ENCODE measurements around the gene DUSP9.

DUSP9 gene

DNA sequence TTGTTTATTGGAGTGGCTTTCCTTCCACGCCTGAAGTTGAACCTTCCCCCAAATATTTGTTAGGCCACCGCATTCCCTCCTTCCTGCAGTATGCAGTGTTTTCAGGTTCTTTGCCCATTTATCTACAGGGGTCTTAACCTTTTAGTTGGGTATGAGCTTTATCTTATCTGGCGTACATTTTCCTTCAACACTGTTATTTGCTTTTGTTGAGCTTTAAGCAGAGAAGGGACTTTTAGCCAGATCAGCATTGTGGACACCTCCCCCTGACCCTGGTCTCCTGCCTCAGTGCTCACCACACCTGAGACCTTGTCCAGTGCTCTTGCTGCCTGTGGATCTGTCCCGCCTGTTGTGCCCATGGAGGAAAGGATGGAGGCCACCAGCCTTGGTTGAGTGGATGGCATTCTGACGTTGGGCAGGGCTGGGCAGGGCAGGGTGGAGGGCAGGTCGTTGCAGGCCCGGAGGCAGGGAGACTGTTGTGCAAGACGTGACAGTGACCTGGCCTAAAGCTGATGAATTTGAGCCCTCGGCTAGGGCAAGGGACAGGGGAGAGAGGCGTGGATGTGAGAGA lies 998 bp upstream of the DUSP9 start:
- no peak overlapping the region for H3K27ac ChIP-seq
- H3K4me3 ChIP-seq = no peak overlapping the region

DNA sequence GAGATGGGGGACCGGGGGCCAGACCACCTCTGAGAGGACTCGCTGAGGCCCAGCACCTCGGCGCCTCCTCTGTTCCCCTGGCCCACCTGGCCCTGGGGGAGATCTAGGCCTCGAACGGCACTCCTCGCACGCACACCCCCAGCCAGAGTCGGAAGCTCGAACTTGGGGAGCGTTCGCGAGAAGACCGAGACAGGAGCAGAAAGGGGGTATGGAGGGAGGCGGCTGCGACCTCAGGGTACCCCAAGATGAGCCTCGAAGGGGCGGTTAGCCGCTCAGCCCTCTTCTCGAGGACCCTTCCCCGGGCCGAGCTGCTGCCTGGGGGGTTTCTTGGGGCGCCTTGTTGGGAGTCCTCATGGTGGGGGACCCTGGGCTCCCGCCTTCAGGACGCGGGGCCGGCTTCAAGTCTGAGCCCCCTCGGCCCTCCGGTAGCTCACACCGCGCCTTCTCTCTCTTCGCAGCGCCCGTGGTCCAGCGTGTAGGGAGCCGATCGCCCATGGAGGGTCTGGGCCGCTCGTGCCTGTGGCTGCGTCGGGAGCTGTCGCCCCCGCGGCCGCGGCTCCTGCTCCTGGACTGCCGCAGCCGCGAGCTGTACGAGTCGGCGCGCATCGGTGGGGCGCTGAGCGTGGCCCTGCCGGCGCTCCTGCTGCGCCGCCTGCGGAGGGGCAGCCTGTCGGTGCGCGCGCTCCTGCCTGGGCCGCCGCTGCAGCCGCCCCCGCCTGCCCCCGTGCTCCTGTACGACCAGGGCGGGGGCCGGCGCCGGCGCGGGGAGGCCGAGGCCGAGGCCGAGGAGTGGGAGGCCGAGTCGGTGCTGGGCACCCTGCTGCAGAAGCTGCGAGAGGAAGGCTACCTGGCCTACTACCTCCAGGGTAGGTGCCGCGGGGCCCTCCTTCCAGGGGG lies 706 bp downstream of the DUSP9 start:
- Histone ChIP-seq H3K27ac (no peak overlapping the region), H3K4me3 (peak overlapping the region in 2 of 7 experiments; percentile 8 to 17)

DNA sequence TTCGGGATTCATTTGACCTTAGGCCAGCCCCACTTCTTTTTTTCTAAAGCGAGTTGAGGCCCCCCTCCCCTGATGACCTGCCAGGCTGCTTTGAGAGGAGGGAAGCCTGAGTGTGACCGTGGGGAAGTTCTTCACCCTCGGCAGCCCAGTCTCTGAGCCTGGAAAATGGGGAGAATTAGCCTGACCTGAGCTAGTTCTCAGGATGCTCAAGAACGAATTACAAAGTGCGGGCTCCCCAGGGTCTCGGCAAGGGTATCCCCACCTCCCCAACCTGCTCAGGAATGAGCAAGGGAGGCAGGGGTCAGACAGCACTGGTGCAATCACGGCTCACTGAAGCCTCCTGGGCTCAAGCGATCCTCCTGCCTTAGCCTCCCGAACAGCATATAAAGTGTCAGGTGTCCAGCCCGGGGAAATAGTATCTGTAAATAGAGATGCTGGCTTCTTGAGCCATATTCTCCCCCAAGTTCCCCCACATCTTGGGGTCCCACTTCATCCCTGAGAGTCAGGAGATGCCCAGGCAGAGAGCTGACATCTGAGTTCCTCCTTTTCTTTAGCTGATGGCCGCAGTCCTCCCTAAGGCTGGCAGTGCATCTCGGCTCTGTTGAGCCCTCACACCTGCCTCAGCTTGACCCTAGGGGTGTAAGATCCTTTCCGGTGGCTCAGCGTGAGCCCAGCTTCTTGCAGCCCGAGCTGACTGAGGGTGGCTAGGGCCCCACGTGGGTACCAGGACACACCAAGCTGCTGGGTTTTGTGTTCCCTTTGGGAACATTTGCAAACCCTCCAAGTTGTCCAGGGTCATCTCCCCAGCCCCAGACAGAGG lies 1.6 kb downstream of the DUSP9 start:
- Histone ChIP-seq H3K4me3 (no peak overlapping the region), H3K27ac (no peak overlapping the region)

DNA sequence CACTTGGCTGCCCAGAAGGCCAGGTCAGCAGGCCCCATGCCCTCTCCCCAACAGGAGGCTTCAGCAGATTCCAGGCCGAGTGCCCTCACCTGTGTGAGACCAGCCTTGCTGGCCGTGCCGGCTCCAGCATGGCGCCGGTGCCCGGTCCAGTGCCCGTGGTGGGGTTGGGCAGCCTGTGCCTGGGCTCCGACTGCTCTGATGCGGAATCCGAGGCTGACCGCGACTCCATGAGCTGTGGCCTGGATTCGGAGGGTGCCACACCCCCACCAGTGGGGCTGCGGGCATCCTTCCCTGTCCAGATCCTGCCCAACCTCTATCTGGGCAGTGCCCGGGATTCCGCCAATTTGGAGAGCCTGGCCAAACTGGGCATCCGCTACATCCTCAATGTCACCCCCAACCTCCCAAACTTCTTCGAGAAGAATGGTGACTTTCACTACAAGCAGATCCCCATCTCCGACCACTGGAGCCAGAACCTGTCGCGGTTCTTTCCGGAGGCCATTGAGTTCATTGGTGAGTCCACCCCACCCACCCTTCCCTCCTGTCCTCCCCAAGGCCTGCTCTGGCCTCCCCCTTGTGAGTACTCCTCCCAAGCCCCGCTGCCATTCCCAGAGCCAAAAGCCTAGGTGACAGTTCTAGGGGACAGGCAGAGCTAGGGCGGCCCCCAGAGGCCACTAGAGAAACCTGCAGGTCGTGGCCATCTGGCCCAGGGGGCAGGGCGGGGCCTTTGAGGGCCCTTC lies 2.3 kb downstream of the DUSP9 start:
- Histone ChIP-seq H3K4me3 (no peak overlapping the region), H3K27ac (no peak overlapping the region)

DNA sequence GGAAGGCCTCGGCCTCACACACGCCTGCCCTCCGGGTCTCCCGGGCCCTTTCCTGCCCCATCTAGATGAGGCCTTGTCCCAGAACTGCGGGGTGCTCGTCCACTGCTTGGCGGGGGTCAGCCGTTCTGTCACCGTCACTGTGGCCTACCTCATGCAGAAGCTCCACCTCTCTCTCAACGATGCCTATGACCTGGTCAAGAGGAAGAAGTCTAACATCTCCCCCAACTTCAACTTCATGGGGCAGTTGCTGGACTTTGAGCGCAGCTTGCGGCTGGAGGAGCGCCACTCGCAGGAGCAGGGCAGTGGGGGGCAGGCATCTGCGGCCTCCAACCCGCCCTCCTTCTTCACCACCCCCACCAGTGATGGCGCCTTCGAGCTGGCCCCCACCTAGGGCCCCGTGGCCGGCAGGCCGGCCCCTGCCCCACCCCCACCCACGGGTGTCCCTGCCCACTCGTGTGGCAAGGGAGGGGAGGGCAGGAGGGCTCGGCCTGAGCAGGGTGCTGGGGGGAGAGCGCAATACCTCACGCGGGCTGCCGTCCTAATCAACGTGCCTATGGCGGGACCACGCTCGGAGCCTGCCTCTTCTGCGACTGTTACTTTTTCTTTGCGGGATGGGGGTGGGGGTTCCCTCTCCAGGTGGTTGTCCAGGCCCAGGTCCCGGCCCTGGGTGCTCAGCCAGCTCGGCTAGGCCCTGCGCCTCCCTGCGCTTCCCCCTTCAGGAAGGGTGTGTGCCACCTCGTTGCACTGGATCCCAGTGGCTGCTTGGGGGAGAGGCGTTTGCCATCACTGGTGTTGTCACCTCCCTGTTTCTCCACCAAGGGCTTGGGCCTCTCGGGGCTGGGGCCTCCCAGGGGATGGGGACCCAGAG lies 3.1 kb downstream of the DUSP9 start:
- H3K4me3 ChIP-seq = no peak overlapping the region
- H3K27ac ChIP-seq = no peak overlapping the region

DNA sequence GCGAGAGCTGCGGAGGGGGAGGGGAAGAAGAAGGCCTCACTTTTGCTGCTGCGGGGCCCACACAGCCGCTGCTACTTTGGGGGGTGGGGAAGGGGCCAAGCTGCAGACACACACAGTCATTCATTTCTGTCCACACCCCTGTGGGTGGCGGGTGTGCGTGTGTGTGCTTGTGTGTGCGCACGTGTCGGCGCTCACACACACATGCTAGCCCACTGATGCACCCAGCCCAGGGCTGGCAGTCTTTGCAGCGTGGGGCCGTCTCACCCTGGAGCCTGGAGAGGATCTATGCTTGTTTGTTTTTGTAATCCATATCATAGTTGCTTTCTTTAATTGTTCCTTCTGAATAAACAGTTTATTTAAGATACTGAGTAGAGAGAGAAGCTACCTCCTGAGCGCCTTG lies 4.0 kb downstream of the DUSP9 start:
- H3K27ac ChIP-seq = no peak overlapping the region
- H3K4me3 ChIP-seq = no peak overlapping the region

DNA sequence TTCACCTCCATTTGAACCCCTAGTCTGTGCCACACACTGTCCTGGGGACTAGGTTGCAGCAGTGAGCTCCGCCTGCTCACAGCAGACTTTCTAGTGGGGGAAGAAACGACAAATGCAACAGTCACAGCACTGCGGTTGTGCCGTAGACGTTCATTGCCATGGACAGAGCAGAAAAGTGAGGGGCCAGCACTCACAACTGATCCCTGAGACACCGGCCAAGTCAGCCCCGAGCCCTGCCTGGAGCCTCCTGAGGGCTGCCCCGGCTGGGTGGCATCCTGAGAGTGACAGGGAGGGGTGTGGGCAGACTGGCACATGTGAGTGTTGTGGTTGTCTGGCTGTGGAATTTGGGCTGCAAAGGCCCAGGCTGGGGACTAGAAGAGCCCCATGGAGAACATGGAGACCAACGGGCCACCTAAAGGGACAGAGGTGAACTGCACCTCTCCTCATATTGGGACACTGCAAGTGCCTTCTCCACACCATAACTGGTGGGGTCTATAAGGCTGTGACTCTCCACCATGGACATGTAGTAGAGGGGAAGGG lies 4.6 kb downstream of the DUSP9 start:
- H3K4me3 ChIP-seq = no peak overlapping the region
- no peak overlapping the region for H3K27ac ChIP-seq

DNA sequence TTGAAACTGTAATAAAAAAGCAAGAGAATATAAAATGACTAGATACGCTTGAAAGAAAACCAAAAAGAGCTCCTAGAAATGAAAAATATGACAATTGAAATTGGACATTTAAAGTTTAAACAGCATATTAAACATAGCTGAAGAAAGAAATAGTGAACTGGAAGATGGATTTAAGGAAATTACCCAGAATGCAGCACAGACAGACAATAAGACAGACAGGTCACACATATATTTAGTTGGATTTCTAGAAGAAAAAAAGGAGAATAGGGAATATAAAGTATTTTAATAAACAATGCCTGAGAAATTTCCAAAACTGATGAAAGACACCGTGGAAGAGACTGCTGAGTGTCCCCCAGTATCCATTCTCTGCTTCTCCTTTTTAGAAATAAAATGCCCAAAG lies 6.6 kb downstream of the DUSP9 start:
- no peak overlapping the region for H3K4me3 ChIP-seq
- no peak overlapping the region for H3K27ac ChIP-seq

DNA sequence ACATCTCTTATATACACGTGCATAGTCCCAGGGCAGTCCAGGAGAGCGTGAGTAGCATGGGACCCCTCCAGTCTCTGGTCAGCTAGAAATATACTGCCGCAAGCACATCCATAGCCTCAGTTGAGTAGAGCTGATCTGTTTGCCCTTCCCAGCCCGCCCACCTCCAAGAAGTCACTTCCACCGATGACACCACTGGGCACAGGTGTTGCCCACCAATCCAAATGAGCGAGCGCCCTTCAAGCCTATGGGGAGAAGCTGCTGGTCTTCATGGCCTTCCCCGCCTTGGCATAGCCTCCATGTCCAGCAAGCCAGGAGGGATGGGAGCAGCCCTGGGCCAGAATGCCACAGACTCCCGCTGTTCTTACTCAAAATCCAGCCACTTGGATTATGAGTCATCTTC lies 10.2 kb downstream of the DUSP9 start:
- no peak overlapping the region for H3K4me3 ChIP-seq
- no peak overlapping the region for H3K27ac ChIP-seq

DNA sequence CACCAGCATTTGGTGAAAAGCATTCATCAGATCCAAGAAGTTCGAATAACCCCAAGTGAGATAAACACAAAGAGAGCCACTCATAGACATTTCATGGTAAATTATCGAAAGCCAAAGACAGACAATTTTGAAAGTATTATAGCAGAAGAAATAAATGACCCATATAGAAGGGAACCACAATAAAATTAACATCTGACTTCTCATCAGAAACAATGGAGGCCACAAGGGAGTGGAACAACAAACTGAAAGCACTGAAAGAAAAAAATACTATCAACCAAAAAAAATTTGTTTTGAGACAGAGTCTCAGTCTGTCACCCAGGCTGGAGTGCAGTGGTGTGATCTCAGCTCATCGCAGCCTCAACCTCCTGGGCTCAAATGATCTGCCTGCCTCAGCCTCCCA lies 12.3 kb downstream of the DUSP9 start:
- no peak overlapping the region for H3K27ac ChIP-seq
- H3K4me3 ChIP-seq = no peak overlapping the region

DNA sequence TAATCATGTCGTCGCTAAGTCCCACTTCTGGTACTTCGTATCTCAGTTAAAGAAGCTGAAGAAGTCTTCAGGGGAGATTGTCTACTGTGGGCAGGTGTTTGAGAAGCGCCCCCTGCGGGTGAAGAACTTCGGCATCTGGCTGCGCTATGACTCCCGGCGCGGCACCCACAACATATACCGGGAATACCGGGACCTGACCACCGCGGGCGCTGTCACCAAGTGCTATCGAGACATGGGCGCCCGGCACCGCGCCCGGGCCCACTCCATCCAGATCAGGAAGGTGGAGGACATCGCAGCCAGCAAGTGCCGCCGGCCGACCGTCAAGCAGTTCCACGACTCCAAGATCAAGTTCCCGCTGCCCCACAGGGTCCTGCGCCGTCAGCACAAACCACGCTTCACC lies 15.3 kb downstream of the DUSP9 start:
- Histone ChIP-seq H3K27ac (no peak overlapping the region), H3K4me3 (no peak overlapping the region)

DNA sequence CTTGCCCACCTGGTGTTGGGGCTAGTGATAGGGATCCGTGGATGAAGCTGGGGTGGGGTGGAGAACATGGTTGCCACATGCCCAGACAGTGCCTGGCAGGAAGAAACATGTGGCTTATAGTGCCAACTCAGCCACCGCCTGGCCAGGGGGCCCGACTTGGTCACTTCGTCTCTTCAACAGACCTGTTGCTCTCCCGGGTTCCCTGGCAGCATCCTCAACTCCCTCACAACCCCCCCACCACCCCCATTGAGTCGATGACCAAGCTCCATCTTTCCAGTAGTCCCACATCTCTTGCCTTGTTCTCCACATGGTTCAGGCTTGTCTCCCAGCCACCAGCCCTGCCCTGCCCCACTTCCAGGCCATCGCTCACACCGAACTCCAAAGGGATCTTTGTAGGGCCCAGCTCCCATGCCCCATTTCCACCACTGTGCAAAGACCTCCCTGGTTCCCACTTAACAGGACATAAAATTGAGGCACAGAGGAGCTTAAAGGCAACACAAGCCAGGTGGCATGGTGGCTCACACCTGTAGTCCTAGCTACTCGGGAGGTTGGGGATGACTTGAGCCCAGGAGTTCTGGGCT lies 18.8 kb downstream of the DUSP9 start:
- Histone ChIP-seq H3K27ac (no peak overlapping the region), H3K4me3 (no peak overlapping the region)

DNA sequence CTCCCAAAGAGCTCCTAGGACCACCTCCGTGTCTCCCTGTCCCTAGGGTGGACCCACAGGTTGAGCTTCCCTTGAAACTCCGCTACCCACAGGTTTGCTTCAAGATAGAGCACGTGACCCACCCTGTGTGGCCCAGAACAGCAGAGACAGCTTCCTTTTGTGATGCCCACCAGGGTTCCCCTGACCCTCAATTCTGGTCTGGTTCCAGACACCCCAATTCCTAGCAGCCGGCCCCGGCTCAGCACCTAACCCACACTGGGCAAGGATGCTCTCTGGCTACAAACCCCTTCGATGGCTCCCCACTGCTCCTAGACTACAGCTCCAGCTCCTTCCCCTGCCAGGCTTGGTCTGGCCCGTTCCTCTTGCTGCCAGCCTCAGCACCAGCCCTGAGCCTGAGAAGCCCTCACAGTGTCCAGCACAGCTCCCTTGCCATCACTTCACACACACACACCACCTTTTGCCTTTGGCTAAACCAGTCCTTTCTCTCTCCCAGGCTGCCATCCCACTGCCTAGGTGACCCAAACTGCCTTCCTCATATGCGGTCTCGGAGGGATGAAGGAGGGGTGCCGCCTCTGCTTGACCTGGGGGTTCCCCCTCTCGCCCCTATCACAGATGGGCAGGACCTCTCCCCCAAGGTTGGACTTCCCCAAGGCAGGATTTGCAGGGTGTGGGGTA lies 20.4 kb downstream of the DUSP9 start:
- H3K27ac ChIP-seq = no peak overlapping the region
- H3K4me3 ChIP-seq = no peak overlapping the region

DNA sequence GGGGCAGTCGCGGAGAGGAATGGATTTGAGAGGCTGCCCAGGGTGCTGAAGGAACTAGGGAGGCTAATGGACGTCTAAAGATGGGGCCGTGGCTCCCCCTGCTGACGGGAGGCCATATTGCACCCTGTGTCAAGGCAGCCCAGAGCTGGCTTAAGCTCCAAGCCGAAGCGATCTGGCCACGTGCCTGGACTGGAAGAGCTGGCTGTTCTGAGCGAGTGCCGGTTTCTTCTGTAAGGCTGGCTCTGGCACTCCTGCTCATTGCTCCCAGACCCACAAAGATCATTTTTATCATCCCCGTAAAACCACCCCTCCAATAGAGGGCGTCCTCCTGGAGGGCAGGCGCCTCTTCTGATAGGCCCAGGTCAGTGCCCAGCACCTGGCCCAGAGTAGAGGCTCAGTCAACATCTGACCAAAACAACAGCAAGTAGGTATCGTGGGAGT lies 21.0 kb downstream of the DUSP9 start:
- Histone ChIP-seq H3K4me3 (no peak overlapping the region), H3K27ac (no peak overlapping the region)

DNA sequence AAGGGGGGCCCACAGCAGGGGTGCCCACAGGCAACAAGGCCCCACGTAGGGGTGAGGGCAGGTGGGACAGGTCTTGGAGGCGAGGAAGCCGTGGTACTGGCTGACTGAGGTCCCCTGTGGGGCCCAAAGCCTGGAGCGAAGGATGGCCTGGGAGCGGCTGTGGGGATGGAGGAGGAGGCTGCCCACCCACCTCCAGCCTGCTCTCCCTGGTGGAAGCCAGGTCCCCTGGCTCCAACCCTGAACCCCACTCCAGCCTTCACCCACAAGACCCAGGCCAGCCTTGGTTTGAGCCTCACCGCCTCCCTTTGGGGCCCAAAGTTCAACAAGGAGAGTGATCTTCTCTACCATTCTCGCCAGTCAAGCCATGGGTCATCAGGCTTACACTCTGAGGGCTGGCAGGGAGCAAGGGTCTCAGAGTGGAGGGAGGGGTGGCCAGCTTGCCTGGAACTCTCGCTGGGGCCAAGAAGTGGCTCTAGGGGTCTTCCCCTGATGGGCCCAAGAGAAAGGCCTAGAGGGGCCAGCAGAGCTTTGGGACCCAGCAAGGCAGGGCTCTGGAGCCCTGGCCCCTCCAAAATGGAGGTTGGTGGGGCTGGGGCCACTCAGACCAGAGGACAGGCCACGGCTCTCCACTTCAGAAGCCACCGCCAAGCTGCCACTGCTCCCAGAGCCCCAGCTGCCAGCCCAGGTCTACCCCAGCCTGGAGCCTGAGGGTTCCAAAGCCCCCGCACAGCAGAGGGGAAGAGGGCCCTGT lies 21.6 kb downstream of the DUSP9 start:
- H3K27ac ChIP-seq = no peak overlapping the region
- no peak overlapping the region for H3K4me3 ChIP-seq

DNA sequence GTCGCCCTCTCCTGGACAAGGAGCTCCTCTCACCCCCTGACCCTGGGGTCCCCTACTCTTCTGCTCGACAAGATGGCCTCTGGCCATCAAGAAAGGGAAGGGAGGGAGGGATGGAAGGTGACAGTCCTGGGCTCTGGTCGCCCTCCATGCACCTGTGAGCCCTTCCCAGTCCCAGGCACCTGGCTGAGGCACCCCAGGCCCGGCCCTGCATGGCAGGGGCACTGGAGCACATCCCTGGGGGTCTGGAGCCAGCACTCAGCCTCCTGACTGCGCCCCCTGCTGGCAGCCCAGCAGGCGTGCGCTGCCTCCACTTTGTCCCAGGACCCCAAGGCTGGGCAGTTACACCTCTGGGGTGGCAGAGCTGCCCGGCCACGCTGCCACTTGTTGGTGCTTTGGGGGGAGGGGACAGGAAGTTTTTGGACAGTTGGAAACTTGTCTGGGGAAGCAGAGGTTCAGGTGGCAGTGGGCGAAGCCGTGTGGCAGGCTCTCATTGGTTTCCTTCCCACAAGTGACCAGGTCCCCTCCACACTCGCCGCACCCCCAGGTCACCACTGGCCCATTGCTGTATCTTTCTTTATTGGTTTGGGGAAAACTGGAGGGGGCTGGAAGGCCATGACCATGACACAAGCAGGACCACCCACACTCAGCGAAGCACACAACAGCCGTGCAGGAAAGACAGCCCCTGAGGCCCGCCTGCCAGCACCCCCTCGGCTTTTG lies 22.3 kb downstream of the DUSP9 start:
- Histone ChIP-seq H3K27ac (no peak overlapping the region), H3K4me3 (no peak overlapping the region)
